ENCODE data around the gene DPM3.

Gene DPM3

DNA sequence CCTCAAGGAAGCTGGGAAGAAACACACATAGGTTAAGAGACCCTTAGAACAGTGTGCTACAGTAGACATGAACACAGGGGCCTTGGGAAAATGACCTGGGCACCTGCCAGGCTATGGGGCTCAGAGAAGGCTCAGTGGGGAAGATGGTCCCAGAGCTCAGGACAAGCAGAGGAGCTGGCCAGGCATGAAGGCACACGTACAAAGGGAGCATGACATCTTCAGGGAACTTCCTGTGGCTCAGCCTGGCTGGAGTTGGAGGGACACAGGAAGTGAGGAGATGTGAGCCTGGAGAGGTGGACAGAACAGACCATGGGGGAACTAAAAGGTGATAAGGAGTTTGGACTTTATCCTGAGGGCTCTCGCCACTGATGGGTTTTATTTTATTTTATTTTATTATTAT is 8.5 kb downstream of the DPM3 start:
- peaks cover 14% of the 10 kb centered on the region for H3K79me2 ChIP-seq (ENCODE audit: control insufficient read depth, low read length)
- no peak overlapping the region for H3K27ac ChIP-seq (ENCODE audit: low read depth, low read length)
- no peak overlapping the region for H3K4me2 ChIP-seq (ENCODE audit: low read length)
- no peak overlapping the region for H3K4me3 ChIP-seq (ENCODE audit: low read length)
- H3K9me2 ChIP-seq (replicated peaks; ENCODE audit: control insufficient read depth, low read length) = no peaks in the 10 kb centered on the region
- TF ChIP-seq, protein P1, sequence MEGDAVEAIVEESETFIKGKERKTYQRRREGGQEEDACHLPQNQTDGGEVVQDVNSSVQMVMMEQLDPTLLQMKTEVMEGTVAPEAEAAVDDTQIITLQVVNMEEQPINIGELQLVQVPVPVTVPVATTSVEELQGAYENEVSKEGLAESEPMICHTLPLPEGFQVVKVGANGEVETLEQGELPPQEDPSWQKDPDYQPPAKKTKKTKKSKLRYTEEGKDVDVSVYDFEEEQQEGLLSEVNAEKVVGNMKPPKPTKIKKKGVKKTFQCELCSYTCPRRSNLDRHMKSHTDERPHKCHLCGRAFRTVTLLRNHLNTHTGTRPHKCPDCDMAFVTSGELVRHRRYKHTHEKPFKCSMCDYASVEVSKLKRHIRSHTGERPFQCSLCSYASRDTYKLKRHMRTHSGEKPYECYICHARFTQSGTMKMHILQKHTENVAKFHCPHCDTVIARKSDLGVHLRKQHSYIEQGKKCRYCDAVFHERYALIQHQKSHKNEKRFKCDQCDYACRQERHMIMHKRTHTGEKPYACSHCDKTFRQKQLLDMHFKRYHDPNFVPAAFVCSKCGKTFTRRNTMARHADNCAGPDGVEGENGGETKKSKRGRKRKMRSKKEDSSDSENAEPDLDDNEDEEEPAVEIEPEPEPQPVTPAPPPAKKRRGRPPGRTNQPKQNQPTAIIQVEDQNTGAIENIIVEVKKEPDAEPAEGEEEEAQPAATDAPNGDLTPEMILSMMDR (IDR thresholded peaks at IDR 0.05; ENCODE audit: low read depth, low read length, poor library complexity, severe bottlenecking) = no peak
- no peak for TF ChIP-seq EZH2phosphoT487 (IDR thresholded peaks at IDR 0.05; ENCODE audit: borderline replicate concordance, low read length)
- H3K36me3 ChIP-seq (ENCODE audit: control insufficient read depth, low read length) = peaks cover 4% of the 10 kb centered on the region
- H4K20me1 ChIP-seq (ENCODE audit: control insufficient read depth, insufficient read depth, low read depth, low read length) = no peaks in the 10 kb centered on the region
- no peaks in the 10 kb centered on the region for H3K9me3 ChIP-seq (ENCODE audit: control insufficient read depth, insufficient read depth, low read length)
- H3F3A ChIP-seq (ENCODE audit: control insufficient read depth, insufficient read depth) = peaks cover 2% of the 10 kb centered on the region; the same call in 1 of the 2 replicates
- H3K4me1 ChIP-seq (ENCODE audit: control insufficient read depth, low read length) = peaks cover 34% of the 10 kb centered on the region
- H3K27me3 ChIP-seq (ENCODE audit: control insufficient read depth, low read length) = peaks cover 29% of the 10 kb centered on the region

DNA sequence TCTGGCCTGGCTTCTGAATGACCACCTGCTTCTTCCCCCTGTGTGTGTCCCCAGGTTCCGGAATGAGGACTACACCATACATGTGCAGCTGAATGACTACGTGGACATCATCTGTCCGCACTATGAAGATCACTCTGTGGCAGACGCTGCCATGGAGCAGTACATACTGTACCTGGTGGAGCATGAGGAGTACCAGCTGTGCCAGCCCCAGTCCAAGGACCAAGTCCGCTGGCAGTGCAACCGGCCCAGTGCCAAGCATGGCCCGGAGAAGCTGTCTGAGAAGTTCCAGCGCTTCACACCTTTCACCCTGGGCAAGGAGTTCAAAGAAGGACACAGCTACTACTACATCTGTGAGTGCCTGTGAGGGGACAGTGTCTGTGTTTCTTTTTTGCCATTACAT is 9.0 kb downstream of the DPM3 start:
- Histone ChIP-seq H3K27me3 (ENCODE audit: control insufficient read depth, low read length) (peaks cover 35% of the 10 kb centered on the region), H3K27ac (ENCODE audit: low read depth, low read length) (no peak overlapping the region)
- TF ChIP-seq, protein P1 (IDR thresholded peaks at IDR 0.05; ENCODE audit: low read depth, low read length, poor library complexity, severe bottlenecking) = no peak
- no peak for TF ChIP-seq EZH2phosphoT487 (IDR thresholded peaks at IDR 0.05; ENCODE audit: borderline replicate concordance, low read length)

DNA sequence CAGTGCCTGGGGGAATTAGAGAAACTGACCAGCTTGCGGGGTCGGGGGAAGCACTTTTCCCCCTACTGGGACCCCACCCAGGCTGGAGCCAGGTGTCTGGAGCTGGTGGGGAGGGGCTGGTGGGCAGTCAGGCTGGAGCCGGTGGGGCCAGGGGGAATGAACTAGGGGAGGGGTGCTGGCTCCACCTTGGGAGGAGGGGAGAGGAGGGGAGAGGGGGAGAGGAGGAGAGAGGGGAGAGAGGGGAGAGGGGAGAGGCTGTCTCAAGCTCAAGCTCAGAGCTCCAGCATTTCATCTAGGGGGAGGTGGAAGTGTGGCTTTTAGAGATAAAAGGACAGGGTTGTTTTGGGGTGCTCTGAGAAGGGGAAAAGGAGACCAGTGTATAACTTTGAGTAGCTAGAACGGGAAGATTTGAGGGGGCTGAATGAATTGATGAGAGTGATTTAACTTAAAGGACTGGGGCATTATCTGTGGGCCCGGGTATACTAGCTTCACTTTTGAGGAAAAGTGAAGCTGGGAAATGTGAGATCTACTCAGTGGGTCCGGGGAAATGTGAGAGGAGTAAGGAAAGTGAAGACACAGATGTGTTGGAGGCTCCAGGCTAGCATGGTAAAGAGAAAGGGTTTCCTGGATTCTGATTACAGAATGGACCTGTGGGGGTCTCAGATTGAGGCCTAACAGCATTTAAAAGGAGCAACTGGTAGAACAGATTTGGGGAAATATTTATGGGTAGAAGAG is 9.9 kb downstream of the DPM3 start:
- H3K27ac ChIP-seq (ENCODE audit: low read depth, low read length) = no peak overlapping the region

More for the DNA sequence above, 9.0 kb downstream of the DPM3 start:
- H4K20me1 ChIP-seq (ENCODE audit: control insufficient read depth, insufficient read depth, low read depth, low read length) = no peaks in the 10 kb centered on the region
- H3K9me3 ChIP-seq (ENCODE audit: control insufficient read depth, insufficient read depth, low read length) = no peaks in the 10 kb centered on the region
- H3K9me2 ChIP-seq (replicated peaks; ENCODE audit: control insufficient read depth, low read length) = no peaks in the 10 kb centered on the region
- H3K79me2 ChIP-seq (ENCODE audit: control insufficient read depth, low read length) = peaks cover 12% of the 10 kb centered on the region
- no peaks in the 10 kb centered on the region for H3F3A ChIP-seq (ENCODE audit: control insufficient read depth, insufficient read depth)
- H3K4me1 ChIP-seq (ENCODE audit: control insufficient read depth, low read length) = peaks cover 35% of the 10 kb centered on the region
- H3K4me3 ChIP-seq (ENCODE audit: low read length) = no peak overlapping the region
- H3K4me2 ChIP-seq (ENCODE audit: low read length) = no peak overlapping the region
- H3K36me3 ChIP-seq (ENCODE audit: control insufficient read depth, low read length) = peaks cover 2% of the 10 kb centered on the region; the same call in 1 of the 2 replicates

More for the DNA sequence above, 9.9 kb downstream of the DPM3 start:
- Histone ChIP-seq H3K27me3 (ENCODE audit: control insufficient read depth, low read length) (peaks cover 43% of the 10 kb centered on the region), H3K36me3 (ENCODE audit: control insufficient read depth, low read length) (peaks cover 2% of the 10 kb centered on the region; the same call in 1 of the 2 replicates), H3K9me2 (replicated peaks; ENCODE audit: control insufficient read depth, low read length) (no peaks in the 10 kb centered on the region), H3F3A (ENCODE audit: control insufficient read depth, insufficient read depth) (no peaks in the 10 kb centered on the region), H3K4me3 (ENCODE audit: low read length) (no peak overlapping the region), H3K9me3 (ENCODE audit: control insufficient read depth, insufficient read depth, low read length) (no peaks in the 10 kb centered on the region), H4K20me1 (ENCODE audit: control insufficient read depth, insufficient read depth, low read depth, low read length) (no peaks in the 10 kb centered on the region), H3K4me2 (ENCODE audit: low read length) (no peak overlapping the region), H3K79me2 (ENCODE audit: control insufficient read depth, low read length) (peaks cover 7% of the 10 kb centered on the region), H3K4me1 (ENCODE audit: control insufficient read depth, low read length) (peaks cover 35% of the 10 kb centered on the region)
- TF ChIP-seq EZH2phosphoT487 (IDR thresholded peaks at IDR 0.05; ENCODE audit: borderline replicate concordance, low read length) = no peak
- TF ChIP-seq, protein P1 (IDR thresholded peaks at IDR 0.05; ENCODE audit: low read depth, low read length, poor library complexity, severe bottlenecking) = no peak

All from DOHH2 (cell line).